Measurements from ENCODE around the gene KNOP1.

DNA sequence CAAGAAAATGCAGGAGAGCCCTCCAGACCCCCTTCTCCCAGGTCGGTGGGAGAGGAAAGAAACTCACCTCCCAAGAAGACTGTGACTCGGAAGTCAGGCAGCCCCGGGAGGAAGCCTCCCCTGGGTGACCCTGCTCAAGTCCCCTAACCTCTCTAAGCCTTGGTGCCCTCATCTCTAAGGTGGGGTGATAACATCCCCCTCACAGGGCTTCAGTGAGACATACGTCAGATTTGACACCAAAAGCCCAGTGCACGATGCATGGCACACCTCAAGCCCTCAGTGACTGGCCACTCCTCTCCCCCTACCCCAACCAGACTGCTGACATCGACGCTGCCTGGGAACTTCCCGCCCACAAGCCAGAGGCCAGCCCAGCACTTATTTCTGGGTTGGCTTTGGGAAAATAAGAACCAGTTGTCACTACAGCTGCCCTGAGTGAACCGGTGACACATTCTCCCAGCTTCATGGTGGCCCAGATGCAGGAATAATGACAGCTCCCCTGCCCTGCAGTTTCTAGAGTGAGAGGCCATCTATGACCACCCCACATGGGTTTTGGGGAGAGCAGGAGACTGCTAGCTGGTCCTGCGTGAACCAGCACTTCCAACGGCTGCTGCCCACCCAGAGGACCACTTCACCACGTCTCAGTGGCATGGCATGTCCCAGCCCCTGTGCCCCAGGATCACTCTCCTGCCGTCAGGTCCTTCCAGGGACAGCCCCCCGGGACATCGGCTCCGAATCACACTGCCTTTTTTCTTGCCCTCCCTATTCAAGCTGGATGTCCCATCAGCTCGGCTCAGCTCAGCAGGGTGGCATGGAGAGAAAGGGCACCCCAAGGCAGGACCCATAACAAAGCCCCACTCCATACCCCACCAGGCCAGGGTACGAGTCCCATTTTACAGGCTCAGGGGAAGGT lies 9.5 kb downstream of the KNOP1 start:
- TF ChIP-seq, protein P1, sequence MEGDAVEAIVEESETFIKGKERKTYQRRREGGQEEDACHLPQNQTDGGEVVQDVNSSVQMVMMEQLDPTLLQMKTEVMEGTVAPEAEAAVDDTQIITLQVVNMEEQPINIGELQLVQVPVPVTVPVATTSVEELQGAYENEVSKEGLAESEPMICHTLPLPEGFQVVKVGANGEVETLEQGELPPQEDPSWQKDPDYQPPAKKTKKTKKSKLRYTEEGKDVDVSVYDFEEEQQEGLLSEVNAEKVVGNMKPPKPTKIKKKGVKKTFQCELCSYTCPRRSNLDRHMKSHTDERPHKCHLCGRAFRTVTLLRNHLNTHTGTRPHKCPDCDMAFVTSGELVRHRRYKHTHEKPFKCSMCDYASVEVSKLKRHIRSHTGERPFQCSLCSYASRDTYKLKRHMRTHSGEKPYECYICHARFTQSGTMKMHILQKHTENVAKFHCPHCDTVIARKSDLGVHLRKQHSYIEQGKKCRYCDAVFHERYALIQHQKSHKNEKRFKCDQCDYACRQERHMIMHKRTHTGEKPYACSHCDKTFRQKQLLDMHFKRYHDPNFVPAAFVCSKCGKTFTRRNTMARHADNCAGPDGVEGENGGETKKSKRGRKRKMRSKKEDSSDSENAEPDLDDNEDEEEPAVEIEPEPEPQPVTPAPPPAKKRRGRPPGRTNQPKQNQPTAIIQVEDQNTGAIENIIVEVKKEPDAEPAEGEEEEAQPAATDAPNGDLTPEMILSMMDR (conservative IDR thresholded peaks at IDR 0.05; ENCODE audit: low read depth, low read length): no peak
- no peak for TF ChIP-seq EZH2 (IDR thresholded peaks at IDR 0.05; ENCODE audit: borderline replicate concordance, low read depth, low read length, poor library complexity, severe bottlenecking)

Measured in A673 (cell line).